ENCODE results near the gene CD300LF.

DNA sequence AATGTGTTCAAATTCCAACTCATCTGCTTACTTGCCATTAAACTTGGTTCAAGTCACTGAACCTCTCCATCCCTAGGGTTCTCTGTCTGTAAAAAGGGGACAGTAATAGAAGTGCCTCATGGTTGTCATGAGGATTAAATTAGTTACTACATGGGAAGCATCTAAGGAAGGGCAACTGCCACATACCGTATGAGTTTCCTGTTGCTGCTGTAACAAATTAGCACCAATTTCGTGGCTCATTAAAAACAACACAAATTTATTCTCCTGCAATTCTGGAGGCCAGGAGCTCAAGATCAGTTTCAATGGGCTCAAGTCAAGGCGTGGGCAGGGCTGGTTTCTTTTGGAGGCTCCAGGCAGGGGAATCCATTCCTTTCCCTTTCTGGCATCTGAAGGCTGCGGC lies 18.6 kb downstream of the CD300LF start:
- TF ChIP-seq ZNF274 (IDR thresholded peaks at IDR 0.05; ENCODE audit: borderline replicate concordance, low read depth, low read length): no peak
- TF ChIP-seq, protein P1, sequence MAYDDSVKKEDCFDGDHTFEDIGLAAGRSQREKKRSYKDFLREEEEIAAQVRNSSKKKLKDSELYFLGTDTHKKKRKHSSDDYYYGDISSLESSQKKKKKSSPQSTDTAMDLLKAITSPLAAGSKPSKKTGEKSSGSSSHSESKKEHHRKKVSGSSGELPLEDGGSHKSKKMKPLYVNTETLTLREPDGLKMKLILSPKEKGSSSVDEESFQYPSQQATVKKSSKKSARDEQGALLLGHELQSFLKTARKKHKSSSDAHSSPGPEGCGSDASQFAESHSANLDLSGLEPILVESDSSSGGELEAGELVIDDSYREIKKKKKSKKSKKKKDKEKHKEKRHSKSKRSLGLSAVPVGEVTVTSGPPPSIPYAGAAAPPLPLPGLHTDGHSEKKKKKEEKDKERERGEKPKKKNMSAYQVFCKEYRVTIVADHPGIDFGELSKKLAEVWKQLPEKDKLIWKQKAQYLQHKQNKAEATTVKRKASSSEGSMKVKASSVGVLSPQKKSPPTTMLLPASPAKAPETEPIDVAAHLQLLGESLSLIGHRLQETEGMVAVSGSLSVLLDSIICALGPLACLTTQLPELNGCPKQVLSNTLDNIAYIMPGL (CRISPR knock-in tag; IDR thresholded peaks at IDR 0.05): no peak
- TF ChIP-seq, protein P2, sequence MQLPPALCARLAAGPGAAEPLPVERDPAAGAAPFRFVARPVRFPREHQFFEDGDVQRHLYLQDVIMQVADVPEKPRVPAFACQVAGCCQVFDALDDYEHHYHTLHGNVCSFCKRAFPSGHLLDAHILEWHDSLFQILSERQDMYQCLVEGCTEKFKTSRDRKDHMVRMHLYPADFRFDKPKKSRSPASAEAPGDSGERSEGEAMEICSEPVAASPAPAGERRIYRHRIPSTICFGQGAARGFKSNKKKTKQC (CRISPR knock-in tag; IDR thresholded peaks at IDR 0.05): no peak
- no peak for TF ChIP-seq SP2 (IDR thresholded peaks at IDR 0.05; ENCODE audit: extremely low read depth, low read depth, low read length, poor library complexity, severe bottlenecking)
- TF ChIP-seq MTA1 (IDR thresholded peaks at IDR 0.05; ENCODE audit: borderline replicate concordance): no peak
- no peak for TF ChIP-seq SMARCE1 (IDR thresholded peaks at IDR 0.05)
- no peak for TF ChIP-seq ZNF232 (CRISPR knock-in tag; IDR thresholded peaks at IDR 0.05)
- TF ChIP-seq, protein P3, sequence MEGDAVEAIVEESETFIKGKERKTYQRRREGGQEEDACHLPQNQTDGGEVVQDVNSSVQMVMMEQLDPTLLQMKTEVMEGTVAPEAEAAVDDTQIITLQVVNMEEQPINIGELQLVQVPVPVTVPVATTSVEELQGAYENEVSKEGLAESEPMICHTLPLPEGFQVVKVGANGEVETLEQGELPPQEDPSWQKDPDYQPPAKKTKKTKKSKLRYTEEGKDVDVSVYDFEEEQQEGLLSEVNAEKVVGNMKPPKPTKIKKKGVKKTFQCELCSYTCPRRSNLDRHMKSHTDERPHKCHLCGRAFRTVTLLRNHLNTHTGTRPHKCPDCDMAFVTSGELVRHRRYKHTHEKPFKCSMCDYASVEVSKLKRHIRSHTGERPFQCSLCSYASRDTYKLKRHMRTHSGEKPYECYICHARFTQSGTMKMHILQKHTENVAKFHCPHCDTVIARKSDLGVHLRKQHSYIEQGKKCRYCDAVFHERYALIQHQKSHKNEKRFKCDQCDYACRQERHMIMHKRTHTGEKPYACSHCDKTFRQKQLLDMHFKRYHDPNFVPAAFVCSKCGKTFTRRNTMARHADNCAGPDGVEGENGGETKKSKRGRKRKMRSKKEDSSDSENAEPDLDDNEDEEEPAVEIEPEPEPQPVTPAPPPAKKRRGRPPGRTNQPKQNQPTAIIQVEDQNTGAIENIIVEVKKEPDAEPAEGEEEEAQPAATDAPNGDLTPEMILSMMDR (IDR thresholded peaks at IDR 0.05 in 2 of 3, conservative IDR thresholded peaks at IDR 0.05 in 1 of 3; ENCODE audit: insufficient read depth in 2 of 3, low read depth in 1 of 3, low read length in 3 of 3): no peak

Measured in K562 (cell line).